Measurements from ENCODE around the gene RDH12.

RDH12 gene

DNA sequence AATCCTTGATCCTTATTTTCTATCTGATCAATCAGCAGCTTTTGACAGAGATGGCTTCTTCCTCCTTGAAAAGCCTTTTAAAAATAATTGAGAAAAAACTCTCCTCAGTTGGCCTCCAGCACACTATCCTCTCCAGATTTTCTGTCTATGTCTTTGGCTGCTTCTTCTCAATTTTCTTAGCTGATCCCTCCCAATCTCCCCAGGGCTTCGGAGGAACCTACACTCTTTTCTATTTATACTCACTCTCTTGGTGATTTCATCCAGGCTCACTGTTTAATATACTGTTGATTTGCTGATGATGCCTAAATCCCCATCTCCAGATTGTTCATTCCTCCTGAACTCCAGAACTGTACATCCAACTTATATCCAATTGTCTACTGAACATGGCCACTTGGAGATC is 54.8 kb downstream of the RDH12 start:
- DNase-seq: no peak

DNA sequence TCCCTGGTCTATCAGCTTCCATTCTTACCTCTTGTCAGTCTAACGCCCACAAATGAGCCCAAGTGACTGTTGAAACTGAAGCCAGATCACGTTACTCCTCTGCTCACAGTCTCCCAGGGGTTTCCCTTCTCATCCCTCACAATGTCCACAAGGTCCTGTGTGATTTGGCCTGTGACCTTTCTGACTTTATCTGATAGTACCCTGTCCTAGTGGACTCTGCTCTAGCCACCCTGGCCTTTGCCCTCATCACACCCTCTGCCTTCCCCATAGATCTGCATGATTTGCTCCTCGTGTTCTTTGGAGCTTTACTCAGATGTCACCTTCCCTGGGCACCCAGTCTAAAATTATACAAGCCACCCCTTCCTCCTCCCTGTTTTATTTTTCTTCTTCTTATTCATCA is 55.5 kb downstream of the RDH12 start:
- no peak for DNase-seq

DNA sequence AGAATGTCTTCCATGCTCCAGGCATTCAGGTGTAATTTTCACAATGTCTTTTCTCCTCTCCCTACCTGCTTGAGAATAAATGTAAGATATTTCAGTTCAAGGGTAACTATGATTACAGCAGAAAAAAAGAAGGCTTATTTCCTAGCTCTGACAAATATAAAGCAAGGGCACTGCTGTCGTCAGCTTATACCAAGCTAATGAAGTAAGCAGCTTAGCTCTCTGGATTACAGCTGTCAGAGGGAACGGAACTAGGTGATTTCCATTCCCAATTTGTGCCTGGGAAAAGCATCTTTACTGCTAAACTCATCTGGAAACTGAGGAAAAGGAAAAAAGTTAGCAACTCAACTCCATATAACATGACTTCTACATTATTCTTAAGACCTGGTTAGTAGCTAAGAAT is 58.2 kb downstream of the RDH12 start:
- no peak for DNase-seq

DNA sequence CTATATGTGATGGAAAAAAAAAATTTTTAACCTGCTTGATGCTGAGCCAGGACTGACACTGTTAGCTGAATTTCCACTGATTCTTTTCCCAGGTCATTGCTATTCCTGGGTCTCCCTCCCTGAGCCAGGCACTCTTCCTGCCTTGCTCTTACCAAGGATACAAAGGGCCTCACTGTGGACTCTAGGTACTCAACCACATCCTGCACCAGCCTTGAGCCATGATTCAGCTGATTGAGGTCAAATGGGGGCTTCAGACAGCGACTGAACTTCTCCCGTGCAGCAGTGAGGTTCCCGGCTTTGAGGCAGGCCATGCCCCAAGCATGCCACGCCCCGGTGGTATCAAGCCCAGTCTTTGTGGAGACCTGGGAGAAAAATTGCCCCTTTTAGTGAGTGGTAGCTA is 60.4 kb downstream of the RDH12 start:
- DNase-seq: no peak

DNA sequence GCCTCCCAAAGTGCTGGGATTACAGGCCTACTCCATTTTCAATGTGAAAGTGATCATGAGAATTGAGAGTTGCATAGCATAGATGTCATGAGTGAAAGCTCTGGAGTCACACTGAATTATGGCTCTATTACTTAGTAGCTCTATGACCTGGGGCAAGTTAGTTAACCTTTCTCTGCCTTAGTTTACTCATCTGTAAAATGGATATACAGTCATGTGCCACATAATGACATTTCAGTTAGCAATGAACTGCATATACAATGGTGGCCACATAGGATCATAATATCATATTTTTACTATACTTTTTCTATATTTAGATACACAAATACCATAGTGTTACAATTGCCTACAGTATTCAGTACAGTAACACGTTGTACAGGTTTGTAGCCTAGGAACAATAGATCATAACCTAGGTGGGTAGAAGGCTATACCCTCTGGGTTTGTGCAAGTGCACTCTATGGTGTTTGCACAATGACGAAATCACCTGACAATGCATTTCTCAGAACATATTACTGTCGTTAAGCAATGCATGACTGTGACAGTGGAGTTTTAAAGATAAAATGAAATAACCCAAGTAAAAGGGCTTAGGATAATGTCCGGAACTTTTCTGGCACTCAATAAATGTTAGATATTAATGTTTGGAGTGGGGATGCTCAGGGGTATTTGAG is 61.6 kb downstream of the RDH12 start:
- DNase-seq: peak; percentile 55

DNA sequence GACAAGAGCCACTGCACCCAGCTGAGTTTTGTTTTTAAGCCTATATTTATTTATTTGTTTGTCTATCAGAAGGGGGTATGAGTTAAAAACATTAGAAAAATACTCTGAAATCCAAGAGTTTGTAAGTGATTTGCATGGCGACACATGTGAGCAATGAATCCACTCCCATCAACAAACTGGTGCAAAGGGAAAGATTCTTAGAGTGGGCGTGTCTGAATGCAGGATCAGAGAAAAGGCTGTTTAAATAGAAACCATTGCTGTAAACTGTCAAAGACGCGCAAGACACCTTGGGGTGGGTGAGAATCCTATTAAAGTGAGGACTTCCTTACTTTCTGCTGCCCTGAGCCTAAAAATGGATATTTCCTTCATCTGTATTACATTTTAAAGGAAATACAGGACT is 62.8 kb downstream of the RDH12 start:
- DNase-seq: no peak

DNA sequence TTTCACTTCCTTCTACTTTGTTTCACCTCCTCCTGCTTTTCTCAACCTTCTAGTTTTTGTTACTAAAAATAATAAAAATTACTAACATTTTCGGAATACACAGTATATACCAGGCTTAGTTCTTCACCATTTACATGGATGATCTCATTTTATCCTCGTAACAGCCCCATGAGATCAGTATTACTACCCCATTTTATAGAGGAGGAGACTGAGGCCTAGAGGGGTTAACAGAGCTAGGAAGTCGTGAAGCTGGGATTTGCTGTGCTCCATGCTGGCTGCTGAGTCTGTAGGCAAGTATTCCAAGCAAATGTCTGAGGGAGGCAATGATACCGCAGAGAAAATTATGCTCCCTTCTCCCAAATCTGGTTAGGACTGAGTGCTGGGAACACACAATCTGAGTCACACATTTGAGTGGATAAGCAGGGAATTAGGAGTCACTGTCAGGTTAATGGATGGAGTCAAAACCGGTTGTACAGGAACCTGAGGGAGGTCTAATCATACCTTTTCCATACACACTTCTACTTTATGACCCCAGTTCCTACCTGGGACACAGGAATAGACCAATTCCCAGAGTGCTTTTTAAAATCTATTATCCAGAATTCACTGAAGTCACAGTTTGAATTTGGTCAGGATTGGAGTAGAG is 63.6 kb downstream of the RDH12 start:
- no peak for DNase-seq

DNA sequence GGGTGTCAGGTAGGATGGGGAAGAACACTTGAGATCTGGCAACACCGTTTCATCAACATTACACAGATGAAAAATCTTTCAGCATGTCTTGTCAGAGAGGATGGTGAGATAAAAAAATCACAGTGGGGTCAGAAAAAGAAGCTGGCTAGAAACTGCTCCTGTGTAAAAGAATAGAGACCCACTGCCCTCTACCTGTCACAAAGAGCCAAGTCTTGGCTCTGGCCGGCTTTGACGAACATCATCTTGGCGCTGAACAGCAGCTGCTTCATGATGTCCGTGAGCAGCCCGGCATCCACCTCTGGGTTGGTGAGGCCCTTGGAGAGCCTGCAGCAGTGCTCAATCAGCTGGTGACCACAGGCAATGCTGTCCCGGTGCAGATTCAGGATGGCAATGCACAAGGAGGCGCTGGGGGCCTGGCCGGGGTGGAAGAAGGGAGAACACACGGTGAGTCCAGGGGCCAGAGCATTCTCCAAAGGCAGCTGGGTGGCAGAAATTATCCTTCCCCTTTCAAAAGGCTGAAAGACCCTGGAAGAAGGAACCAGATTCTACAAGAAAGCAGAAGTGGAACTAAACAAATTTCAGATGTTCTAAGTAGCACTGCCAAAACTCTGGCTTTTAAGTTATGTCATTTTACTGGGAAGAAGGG is 64.5 kb downstream of the RDH12 start:
- DNase-seq: peak; percentile 85

DNA sequence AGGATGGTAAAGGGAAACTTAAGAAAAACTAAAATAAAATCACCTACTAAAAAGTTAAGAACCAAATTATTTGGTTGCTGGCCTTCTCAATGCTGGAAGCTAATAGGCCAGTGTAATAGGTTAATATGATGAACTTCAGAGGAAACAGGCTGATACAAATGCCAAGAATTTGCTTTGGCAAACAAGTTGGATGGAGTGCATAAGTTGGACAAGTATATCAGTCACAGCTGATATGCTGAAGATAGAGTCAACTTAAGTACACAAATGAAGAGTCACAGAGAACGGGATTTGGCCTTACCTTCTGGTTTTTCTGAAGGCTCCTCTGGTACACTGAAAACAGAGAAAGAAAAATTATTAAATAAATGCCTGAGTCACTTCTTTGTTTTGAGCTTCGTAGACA is 66.5 kb downstream of the RDH12 start:
- no peak for DNase-seq

DNA sequence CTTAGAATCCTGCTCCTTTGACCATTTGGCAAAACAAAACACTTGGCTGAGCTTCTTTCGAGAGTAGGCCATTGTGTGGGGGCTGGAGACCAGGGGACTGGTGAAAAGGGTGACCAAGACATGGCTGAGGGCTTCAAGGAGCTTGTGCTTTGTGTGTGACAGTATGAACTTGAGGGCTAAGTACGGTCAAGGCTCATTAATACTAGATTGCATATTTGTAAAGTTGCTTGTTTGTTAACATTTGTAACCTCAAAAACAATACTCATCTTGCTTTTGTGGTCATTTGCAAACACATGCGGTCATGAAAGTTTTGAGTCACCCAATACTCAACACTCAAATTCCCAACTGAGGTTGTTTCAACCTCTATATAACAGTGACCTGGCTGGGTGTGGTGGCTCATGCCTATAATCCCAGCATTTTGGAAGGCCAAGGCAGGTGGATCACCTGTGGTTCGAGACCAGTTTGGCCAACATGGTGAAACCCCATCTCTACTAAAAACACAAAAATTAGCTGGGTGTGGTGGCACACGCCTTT is 72.2 kb downstream of the RDH12 start:
- DNase-seq: no peak

DNA sequence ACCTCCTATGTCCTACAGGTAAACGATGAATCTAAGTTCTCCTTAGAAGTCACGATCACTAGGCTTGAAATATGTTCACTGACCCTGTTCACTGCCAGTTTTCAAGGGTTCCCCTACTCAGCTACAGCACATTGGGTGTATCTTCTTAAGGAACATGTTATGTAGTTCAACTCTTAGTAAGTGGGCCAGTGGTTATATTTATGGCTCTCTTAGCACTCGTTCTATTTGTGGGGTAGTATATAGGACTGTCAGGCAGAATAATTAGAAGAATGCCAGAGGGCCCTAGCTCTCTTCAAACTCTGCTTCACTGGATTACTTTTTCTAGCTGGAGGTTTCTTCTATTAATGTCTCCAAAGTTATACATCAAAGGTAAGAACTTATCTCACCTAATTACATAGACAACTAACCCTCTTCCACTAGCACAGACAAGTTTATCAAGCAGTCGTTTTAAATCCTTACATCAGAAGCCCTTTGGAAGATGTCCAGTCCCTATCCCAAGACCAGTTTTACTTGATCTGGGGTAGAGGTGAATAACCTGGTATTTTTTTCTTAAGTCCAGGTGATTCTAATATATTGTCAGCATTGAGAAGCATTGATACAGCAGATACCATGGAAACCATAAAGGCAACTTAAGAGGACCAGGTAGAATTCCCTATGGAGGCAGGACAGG is 75.1 kb downstream of the RDH12 start:
- no peak for DNase-seq

DNA sequence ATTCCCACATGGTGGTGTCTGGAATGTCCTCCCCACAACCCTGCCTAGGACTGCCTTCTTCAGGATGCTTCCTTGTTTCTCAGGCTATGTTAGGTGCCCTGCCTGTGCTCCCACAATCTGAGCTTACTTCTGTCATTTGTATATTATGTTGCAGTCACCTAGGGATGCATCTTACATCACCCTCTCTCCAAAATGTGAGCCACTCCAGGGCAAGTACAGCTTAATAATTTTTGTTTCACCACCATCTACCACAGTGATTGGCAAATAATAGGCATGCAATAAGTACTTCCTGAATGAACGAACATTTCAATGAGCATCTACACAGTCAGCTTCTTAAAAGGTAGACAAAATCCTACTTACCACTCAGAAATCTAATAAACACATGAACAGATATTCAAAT is 77.1 kb downstream of the RDH12 start:
- peak; percentile 36 for DNase-seq

DNA sequence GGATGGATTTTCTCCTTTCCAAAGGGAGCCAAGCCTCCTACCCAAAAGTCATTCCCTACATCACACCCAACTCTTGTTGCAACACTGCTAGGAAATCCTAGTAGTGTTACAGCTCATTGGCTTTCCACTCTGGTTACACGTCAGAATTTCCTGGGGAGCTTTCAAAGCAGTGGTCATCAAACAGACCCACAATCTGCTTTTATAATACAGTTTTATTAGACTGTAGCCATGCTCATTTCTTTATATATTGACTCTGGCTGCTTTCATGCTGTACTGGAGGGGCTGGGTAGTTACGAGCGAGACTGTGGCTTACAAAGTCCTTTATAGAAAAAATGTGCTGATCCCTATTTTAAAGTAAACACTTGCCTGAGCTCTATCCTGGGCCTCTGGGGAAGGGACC is 80.4 kb downstream of the RDH12 start:
- no peak for DNase-seq

Data from inflammatory macrophage treated with lipopolysaccharide for 4 hours (primary cell).